ENCODE results near the gene PJVK.

DNA sequence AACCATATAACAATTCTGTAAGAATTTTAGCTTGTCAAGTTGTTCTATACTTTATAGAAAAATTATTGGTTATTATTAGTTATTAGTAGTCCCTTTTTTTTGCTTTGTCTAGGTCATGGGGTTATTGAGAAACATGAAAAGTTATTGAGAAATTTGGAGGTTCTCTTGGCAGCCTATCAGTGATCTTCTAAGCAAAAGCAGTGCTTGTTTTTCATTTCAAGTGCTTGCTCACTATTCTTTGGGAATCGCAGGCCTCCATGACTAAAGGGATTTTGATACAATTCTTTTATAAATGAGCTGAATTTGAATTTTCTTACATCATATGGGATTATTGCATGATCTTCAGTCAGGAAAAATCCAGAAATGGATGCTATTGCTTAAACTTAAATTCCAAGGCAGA, 54.9 kb downstream of the PJVK start:
- TF ChIP-seq CTCF (IDR thresholded peaks at IDR 0.05) (no peak), POLR2A (IDR thresholded peaks at IDR 0.05) (no peak), POLR2AphosphoS5 (IDR thresholded peaks at IDR 0.05; ENCODE audit: insufficient read depth in 1 of 2, low read depth in 1 of 2) (no peak)

All from vagina (tissue), 2 donors.